AML-193 (cell line): ENCODE measurements around the gene CST6.
"Not testable (repeated sequence)": the region's sequence is repeated elsewhere in the genome, so short reads cannot be mapped to it uniquely, and the experiment has no call there.

ENCODE experiments used
- DNase-seq, 2 experiments: peaks; one replicate each; lab custom pipeline; 2025; lab: John Stamatoyannopoulos, UW

The CST6 gene

DNA sequence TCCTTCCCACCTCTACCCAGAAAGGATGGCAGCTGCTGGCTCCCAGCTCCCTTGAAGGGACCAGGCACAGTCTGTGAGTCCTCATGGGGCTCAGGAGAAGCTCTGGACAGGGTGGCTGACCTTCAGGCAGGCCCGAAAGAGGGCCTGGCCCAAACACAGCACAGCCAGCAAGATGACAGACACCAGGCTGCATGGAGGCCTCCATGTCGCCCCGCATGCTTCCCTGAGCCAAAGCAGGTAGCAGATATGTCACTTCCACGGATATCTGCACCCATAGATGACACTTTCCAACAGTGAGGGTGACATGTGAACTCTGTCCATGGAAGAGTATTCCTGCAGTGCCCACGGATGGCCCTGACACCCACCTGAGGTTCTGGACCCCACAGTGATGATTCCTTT, 28.2 kb upstream of the CST6 start:
- no peak for DNase-seq

DNA sequence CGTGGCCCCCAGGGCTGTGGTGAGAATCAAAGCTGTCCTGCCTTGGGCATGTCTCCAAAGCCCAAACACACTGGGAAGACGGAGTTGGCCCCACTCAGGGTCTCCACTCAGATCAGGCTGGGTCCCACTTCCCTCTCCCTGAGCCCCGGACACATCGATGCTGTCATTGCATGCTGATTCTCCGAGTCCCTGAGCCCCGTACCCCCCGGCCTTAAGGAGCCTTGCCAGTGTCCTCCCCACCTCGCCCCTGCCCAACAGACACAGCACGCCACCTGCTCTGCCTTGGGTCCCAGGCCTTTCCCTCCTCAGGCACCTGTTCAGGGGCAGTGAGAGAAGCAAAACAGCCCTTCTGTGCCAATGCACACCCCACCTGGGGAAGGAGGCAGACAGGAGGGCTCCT, 24.5 kb upstream of the CST6 start:
- DNase-seq = no peak

GRCh38 chr11:65988791-65989592, 22.8 kb upstream of the CST6 start:
- DNase-seq = peak; percentile 88 to 94

GRCh38 chr11:65992056-65992455, 19.8 kb upstream of the CST6 start:
- DNase-seq = no peak

DNA sequence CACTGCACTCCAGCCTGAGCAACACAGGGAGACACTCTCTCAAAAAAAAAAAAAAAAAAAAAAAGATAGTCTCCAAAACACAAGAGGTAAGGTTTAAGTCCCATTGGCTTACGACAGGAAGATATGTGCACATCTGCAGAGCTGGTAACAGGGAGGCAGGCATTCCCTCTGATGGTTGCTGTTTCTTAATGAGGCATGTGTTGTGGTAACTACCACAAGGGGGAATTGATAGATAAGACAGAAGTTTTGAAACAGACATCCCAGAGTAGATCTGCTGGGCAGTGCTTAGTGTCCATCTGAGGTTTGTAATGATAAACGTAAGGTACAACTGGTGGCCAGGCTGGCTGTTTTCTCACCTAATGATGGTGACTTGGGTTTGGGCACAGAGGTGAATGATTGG, 14.5 kb upstream of the CST6 start:
- peak; percentile 22 for DNase-seq

DNA sequence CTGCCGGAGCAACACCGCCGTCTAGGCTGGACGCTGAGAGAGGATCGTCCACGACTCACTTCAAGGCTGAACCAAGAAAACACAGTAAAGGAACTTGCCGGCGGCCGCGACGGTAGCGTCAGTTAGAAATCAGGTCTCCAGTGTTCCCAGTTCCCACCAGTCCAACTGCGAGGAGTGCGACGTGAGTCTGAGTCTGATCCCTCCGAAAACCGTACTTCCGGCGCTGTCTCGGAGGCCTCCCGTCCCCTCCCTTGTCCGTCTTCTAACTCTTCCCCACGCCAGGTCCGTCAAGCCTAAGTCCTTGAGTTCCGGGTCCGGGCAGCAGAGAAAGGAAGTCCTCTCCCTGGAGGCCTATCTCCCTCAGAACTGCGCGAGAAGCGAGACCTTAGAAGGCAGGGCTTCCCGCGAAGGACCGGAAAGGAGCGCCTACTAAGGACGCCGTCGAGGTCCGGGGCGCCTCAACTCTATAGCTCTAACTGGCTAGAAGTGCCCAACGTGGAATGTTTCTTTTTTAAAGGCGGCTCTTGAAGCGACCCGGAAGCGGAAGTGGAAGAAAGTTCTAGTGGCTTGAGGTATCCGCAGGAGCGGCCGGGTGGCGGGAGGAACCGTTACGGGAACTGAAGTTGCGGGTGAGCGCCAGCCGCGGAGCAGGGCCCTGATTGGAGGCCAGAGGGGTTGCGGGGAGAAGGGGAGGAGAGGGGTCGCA, 9.7 kb upstream of the CST6 start, which contains the start of the genes BANF1 and EIF1AD:
BANF1 (plus strand) TSS at position 562 of the 706 bp plus-strand sequence. CDS start 748 bp downstream, outside the sequence.
EIF1AD (minus strand) TSS at position 216 of the 706 bp plus-strand sequence. CDS start 1,768 bp downstream, outside the sequence.
- peak; percentile 96 to 97 for DNase-seq

- peak in 1 of 2 experiments; percentile 16 for DNase-seq
These were observed 9.1 kb upstream of the CST6 start for GRCh38 chr11:66002648-66003225.

- no peak for DNase-seq
These were observed 8.5 kb upstream of the CST6 start for GRCh38 chr11:66003291-66003690.

GRCh38 chr11:66004186-66004585, 7.6 kb upstream of the CST6 start:
- DNase-seq = no peak

GRCh38 chr11:66006134-66006890, 5.5 kb upstream of the CST6 start:
- DNase-seq = no peak

- no peak for DNase-seq
These were observed 5.0 kb upstream of the CST6 start for GRCh38 chr11:66006891-66007176.

- DNase-seq = no peak
These were observed 4.6 kb upstream of the CST6 start for GRCh38 chr11:66007201-66007634.

DNA sequence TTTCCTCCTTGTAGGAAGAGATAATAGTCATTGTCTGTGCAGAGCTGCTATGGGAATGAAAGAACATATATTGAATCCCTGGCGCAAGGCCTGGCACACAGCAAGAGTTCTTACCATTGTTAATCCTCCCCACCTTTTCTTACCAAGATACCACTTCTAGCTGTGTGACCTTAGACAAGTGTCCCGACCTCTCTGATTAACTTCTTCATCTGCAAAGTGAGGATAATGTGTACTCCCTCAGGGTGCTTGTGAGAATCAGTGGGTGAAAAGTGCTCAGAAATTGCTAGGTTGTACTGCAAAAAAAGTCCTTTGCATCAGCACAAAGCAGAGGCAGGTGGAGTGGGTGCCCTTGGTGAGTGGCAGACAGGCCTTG, 3.7 kb upstream of the CST6 start:
- DNase-seq = no peak

DNA sequence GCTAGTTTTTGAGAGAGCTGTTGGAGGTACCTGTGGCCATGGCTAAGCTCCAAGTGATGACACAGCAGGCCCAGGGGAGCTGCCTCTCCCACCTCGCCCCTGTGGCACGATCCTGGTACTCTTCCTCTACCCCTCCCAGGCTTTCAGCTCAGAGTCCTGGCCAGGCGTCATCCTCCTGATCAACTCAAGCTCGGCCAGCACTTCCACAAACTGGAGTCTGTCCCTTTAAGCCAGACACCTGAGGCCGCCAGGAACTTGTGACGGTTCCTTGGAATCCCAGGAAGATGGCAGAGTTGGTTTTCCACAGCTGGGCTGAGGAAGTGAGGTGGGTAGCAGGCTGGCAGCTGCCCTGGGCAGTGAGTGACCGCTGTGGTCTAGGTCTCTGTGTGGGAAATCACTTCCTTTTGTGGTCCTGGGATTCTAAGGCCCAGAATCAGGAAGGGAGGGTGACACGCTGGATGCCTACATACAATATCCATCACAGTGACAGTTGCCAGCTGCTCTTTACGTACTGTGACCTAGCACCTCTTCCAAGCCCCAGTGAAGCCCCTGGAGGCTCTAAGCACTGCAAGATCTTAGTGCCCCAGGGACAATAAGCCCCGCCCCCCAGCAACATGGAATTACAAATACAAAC, 3.2 kb upstream of the CST6 start:
- no peak for DNase-seq

DNA sequence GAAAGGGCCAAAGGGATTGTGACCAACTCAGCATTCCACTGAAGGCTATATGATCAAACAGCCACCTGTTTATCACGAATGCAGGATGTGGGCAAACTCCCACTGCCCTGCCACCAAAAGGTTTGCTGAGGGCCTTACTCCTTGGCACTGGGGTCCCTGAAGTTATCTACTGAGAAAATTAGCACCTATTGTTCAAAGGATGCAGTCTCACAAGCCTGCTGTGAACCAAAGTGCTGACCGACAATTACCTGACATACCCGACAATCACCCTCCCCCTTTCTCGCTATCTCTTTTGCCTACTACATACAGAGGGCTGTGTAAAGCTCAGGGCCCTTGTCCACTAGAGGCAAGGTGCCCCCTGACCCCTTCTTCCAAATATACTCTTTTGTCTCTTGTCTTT, 1.8 kb upstream of the CST6 start:
- not testable (repeated sequence) for DNase-seq

GRCh38 chr11:66011239-66011784, 496 bp upstream of the CST6 start:
- no peak for DNase-seq

DNA sequence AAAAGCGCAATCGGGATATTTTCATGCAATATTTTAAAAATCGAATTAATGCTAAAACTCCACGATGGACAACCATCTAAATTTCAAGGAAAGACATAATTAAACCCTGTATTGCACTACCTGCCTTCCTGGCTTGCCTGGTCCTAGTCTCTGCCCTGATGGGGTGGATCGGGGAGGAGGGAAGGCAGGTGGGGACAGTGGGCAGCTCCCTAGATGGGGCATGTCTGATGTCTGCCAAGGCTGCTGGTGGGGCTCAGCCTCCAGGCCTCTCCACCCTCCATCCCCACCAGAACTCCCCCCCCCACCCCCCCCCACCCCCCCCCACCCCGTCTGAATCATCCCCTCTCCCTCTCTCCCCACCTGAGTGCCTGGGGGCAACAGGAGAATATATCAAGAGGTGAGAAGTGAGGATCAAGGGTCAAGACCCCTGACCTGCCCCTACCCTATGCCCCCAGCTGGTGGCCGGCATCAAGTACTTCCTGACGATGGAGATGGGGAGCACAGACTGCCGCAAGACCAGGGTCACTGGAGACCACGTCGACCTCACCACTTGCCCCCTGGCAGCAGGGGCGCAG, 650 bp downstream of the CST6 start:
- DNase-seq = no peak

- peak; percentile 28 to 36 for DNase-seq
These were observed 1.3 kb downstream of the CST6 start for GRCh38 chr11:66012946-66013761.

GRCh38 chr11:66013762-66014100, 1.9 kb downstream of the CST6 start:
- DNase-seq = no peak

DNA sequence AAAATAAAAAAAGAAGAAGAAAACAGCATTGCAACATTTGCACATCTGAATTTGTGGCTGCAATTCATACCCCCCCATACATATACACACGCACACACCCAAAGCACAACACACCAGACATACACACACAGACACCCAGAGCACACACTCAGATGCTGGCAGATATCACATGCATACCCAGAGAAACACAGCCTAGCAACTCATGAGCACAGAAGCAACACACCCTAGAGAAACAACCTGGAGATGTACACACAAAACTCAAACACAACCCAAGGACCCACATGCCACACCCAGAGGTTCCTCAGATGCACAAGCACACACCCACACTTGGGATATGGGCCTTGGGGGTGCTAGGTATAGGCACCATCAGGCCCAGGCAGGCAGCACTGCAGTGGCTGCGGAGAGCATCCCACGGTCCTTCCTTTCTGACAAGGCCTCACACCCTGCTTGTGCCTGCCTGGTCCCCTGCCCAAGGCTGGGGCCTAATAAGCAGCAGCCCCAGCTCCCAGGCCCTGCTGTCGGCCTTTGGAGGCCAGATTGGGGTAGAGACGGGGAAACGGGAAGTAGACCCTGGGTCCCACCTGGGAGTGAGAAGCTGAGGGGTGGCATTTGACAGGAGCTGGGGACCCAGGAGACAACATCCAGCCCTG, 3.1 kb downstream of the CST6 start:
- no peak for DNase-seq
